OCI-LY3 (cell line): ENCODE results near the gene TOM1L2.

Experiments
- H2AFZ ChIP-seq: fragments of 200-600, 300-600 bp; shearing (Covaris generic); 2 replicates; pipeline ENCODE4 v1.6.0; 2014; ENCODE audit warnings: antibody characterized with exemption, low read depth, low read length
- H3K27ac ChIP-seq: fragments of 200-600, 300-600 bp; sonication (generic); 2 replicates; pipeline ENCODE4 v1.5.1; 2014; ENCODE audit warnings: mild to moderate bottlenecking, low read length, moderate library complexity, mixed read lengths
- H3K27me3 ChIP-seq: fragments of 200-600, 300-600 bp; sonication (generic); 2 replicates; pipeline ENCODE4 v1.6.1; 2014; ENCODE audit warnings: low read depth, low read length, mixed read lengths
- H3K36me3 ChIP-seq: fragments of 200-600, 300-600 bp; sonication (generic); replicated peaks from 2 replicates; pipeline ENCODE3; 2014; ENCODE audit warnings: low read depth, low read length, mixed read lengths
- H3K4me1 ChIP-seq: fragments of 300-600, 200-600 bp; sonication (generic); 2 replicates; pipeline ENCODE4 v1.6.1; 2014; ENCODE audit warnings: low read length, mixed read lengths
- H3K4me2 ChIP-seq: fragments of 200-600, 300-600 bp; sonication (generic); 2 replicates; pipeline ENCODE4 v1.6.1; 2014; ENCODE audit warnings: low read length, mixed read lengths
- H3K4me3 ChIP-seq: fragments of 300-600, 200-600 bp; sonication (generic); 2 replicates; pipeline ENCODE4 v1.5.1; 2014; ENCODE audit warnings: antibody characterized with exemption, mild to moderate bottlenecking, low read length, moderate library complexity
- H3K79me2 ChIP-seq: fragments of 300-600, 200-600 bp; shearing (Covaris generic); 2 replicates; pipeline ENCODE4 v1.6.1; 2014; ENCODE audit warnings: mild to moderate bottlenecking, low read length, mixed read lengths
- H3K9ac ChIP-seq: fragments of 300-600, 200-600 bp; shearing (Covaris generic); 2 replicates; pipeline ENCODE4 v1.6.0; 2014; ENCODE audit warnings: mild to moderate bottlenecking, low read length, moderate library complexity
- H3K9me3 ChIP-seq: fragments of 200-600, 300-600 bp; shearing (Covaris generic); 2 replicates; pipeline ENCODE4 v1.6.1; 2014; ENCODE audit warnings: low read length, mixed read lengths; ENCODE audit not compliant: insufficient read depth
- H4K20me1 ChIP-seq: fragments of 200-600, 300-600 bp; sonication (generic); 2 replicates; pipeline ENCODE4 v1.6.1; 2016; ENCODE audit warnings: low read length, mixed read lengths; ENCODE audit not compliant: insufficient read depth
- CTCF ChIP-seq: fragments of 200-600, 300-600 bp; sonication (generic); IDR thresholded peaks from 2 replicates; pipeline ENCODE4 v1.5.1; 2014; ENCODE audit warnings: antibody characterized with exemption, low read length, low read depth
- EZH2phosphoT487 ChIP-seq: fragments of 200-600 bp; shearing (Covaris generic); IDR thresholded peaks from 2 replicates; pipeline ENCODE4 v1.6.1; 2018; ENCODE audit warnings: antibody characterized with exemption, mixed run types, low read depth

The TOM1L2 gene

GRCh38 chr17:17832032-17832363 is 140.2 kb downstream of the TOM1L2 start:
- H3K79me2 ChIP-seq = peaks cover 32% of the 10 kb centered on the region

GRCh38 chr17:17831208-17832031 is 140.8 kb downstream of the TOM1L2 start:
- Histone ChIP-seq H3K36me3 (no peaks in the 10 kb centered on the region), H4K20me1 (peaks cover 23% of the 10 kb centered on the region; the same call in 1 of the 2 replicates), H3K27ac (no peak overlapping the region), H3K27me3 (no peaks in the 10 kb centered on the region), H3K4me3 (no peak overlapping the region), H3K9me3 (no peaks in the 10 kb centered on the region), H3K79me2 (peaks cover 32% of the 10 kb centered on the region), H2AFZ (no peak overlapping the region), H3K4me2 (no peak overlapping the region), H3K4me1 (peaks cover 25% of the 10 kb centered on the region), H3K9ac (no peak overlapping the region)
- TF ChIP-seq CTCF (no peak), EZH2phosphoT487 (no peak)

More at GRCh38 chr17:17832032-17832363, 140.2 kb downstream of the TOM1L2 start:
- no peak overlapping the region for H3K4me3 ChIP-seq
- peaks cover 26% of the 10 kb centered on the region for H3K4me1 ChIP-seq
- H2AFZ ChIP-seq = no peak overlapping the region
- H3K9me3 ChIP-seq = no peaks in the 10 kb centered on the region
- no peaks in the 10 kb centered on the region for H3K36me3 ChIP-seq
- no peak overlapping the region for H3K27ac ChIP-seq
- H3K4me2 ChIP-seq = no peak overlapping the region
- no peak for TF ChIP-seq CTCF
- no peak for TF ChIP-seq EZH2phosphoT487
- no peak overlapping the region for H3K9ac ChIP-seq
- H4K20me1 ChIP-seq = peaks cover 20% of the 10 kb centered on the region; the same call in 1 of the 2 replicates
- H3K27me3 ChIP-seq = no peaks in the 10 kb centered on the region

GRCh38 chr17:17830740-17831207 is 141.4 kb downstream of the TOM1L2 start:
- Histone ChIP-seq H3K4me1 (peaks cover 23% of the 10 kb centered on the region), H2AFZ (no peak overlapping the region), H3K4me2 (no peak overlapping the region), H3K9me3 (no peaks in the 10 kb centered on the region), H3K27ac (no peak overlapping the region), H3K4me3 (no peak overlapping the region), H4K20me1 (peaks cover 23% of the 10 kb centered on the region; the same call in 1 of the 2 replicates), H3K27me3 (no peaks in the 10 kb centered on the region), H3K79me2 (peaks cover 29% of the 10 kb centered on the region), H3K36me3 (no peaks in the 10 kb centered on the region), H3K9ac (no peak overlapping the region)
- TF ChIP-seq EZH2phosphoT487 = no peak
- no peak for TF ChIP-seq CTCF

GRCh38 chr17:17830269-17830567 is 142.0 kb downstream of the TOM1L2 start:
- peaks cover 17% of the 10 kb centered on the region for H3K4me1 ChIP-seq
- no peaks in the 10 kb centered on the region for H3K9me3 ChIP-seq
- peaks cover 24% of the 10 kb centered on the region for H3K79me2 ChIP-seq
- no peak overlapping the region for H3K9ac ChIP-seq
- no peak overlapping the region for H2AFZ ChIP-seq
- peaks cover 23% of the 10 kb centered on the region; the same call in 1 of the 2 replicates for H4K20me1 ChIP-seq
- no peak overlapping the region for H3K4me3 ChIP-seq
- no peaks in the 10 kb centered on the region for H3K36me3 ChIP-seq
- no peaks in the 10 kb centered on the region for H3K27me3 ChIP-seq
- H3K4me2 ChIP-seq = no peak overlapping the region
- H3K27ac ChIP-seq = no peak overlapping the region
- TF ChIP-seq EZH2phosphoT487 (no peak), CTCF (no peak)
